D721Med (cell line): Measurements from ENCODE around the gene CORO2A.

Experiments used
- DNase-seq: peaks from one replicate; pipeline ENCODE4 v3.0.0; 2011; ENCODE audit warnings: low spot score; ENCODE audit not compliant: insufficient read length
- FAIRE-seq: peaks from 2 replicates; lab custom pipeline; 2011; peaks lifted over from hg19 to GRCh38; lab: Jason Lieb, UNC
- TF ChIP-seq, protein P1 (sequence below): IDR thresholded peaks from 2 replicates; pipeline ENCODE4 v1.5.1; 2012; ENCODE audit warnings: mild to moderate bottlenecking, control low read depth; ENCODE audit not compliant: insufficient read depth; ENCODE audit errors: missing control alignments

The CORO2A gene

DNA sequence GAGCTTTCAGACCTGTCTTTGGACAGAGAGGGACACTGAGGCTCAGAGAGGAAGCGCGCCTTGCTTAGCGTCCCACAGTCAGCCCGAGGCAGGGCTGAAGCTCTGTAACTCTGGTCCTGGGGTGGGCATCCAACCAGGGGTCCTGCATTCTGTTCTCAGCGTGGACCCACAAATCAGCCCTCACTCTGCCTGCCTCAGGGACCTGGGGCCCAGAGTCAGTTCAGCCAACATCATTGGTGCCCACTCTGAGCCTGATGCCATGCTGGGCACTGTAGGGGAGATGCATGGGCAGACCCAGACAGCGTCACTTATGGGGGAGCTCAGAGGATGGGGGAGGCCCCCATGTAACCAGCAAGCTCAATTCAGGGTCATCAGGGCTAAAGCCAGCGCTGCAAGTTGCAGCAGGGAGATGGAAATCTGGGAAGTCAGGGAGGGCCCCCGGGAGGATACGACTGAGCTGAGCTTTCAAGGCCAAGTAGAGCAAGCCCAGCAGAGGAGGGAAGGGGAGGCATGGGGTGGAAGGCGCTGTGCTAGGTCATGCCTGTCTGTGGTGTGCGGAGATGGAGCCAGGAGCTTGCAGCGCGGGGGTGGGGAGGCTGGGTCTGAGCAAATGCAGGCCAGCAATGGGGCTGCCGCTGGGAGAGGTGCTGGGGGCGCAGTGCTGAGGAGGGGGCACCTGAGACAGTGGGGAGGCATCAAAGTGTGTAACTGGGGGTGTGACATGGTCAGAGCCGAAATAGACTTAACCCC is 21.1 kb downstream of the CORO2A start:
- TF ChIP-seq, protein P1, sequence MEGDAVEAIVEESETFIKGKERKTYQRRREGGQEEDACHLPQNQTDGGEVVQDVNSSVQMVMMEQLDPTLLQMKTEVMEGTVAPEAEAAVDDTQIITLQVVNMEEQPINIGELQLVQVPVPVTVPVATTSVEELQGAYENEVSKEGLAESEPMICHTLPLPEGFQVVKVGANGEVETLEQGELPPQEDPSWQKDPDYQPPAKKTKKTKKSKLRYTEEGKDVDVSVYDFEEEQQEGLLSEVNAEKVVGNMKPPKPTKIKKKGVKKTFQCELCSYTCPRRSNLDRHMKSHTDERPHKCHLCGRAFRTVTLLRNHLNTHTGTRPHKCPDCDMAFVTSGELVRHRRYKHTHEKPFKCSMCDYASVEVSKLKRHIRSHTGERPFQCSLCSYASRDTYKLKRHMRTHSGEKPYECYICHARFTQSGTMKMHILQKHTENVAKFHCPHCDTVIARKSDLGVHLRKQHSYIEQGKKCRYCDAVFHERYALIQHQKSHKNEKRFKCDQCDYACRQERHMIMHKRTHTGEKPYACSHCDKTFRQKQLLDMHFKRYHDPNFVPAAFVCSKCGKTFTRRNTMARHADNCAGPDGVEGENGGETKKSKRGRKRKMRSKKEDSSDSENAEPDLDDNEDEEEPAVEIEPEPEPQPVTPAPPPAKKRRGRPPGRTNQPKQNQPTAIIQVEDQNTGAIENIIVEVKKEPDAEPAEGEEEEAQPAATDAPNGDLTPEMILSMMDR: no peak

GRCh38 chr9:98168941-98169488 is 23.4 kb downstream of the CORO2A start:
- FAIRE-seq (no peak), DNase-seq (no peak)
- TF ChIP-seq, protein P1: no peak

More for the DNA sequence above, 21.1 kb downstream of the CORO2A start:
- no peak for DNase-seq
- no peak for FAIRE-seq

DNA sequence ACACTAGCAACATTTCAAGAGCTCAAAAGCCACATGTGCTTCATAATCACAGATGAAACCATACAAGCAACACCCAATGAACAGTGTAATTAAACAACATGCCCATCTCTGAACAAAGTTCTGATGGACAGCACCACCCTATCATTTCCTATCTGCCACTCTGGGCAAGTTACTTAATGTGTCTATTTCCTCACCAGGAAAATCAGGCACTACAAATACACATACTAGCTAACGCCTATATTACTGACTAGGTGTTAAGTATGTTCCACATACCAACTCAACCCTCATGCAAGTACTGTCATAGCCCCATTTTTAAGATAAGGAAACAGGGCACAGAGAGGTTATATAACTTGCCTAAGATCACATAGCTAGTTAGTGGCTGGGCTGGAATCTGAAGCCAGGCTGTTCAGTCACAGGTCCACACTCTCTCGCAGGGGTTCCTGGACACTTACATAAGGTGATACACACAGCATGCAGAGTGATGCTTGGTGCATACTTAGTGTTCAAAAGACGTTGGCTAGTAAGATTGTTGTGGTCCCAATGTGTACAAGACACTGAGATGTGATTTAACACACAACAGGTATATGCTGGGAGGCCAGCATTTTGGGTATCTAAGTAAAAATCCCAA is 24.2 kb downstream of the CORO2A start:
- DNase-seq: no peak
- TF ChIP-seq, protein P1: no peak
- FAIRE-seq: no peak

GRCh38 chr9:98164912-98165311 is 27.5 kb downstream of the CORO2A start:
- TF ChIP-seq, protein P1: no peak
- no peak for FAIRE-seq
- DNase-seq: no peak

GRCh38 chr9:98162613-98163012 is 29.8 kb downstream of the CORO2A start:
- TF ChIP-seq, protein P1: no peak
- no peak for FAIRE-seq
- no peak for DNase-seq

DNA sequence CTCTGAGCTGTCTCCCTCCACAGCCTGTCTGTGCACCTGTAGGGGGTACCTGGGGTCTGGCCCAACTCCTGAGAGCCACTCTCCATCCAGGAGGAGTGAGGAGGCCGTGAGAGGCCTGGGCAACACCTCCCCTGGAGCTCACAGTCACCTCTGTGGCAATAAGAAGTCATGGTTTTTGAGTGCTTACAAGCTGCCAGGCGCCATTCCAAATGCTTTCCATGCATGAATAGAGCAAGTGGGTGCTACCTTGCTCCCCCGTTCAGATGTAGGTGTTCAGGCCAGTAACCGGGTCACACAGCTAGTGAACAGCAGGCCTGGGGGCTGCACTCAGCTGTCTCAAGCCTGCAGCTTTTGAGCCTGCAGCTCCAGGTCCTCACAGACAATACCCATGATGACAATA is 30.6 kb downstream of the CORO2A start:
- FAIRE-seq: no peak
- DNase-seq: no peak
- TF ChIP-seq, protein P1: no peak
